Ovary (tissue), 9 donors: ENCODE data around the gene OPCML. TPM values are rescaled to one million over a fixed set of nuclear protein-coding genes. Genes with fewer than 3 reads are reported as not detected.

ENCODE experiments used
- DNase-seq, 5 donors: peaks; one replicate each; pipeline ENCODE4 v3.0.0-alpha.2; 2019 to 2020
- H3K27ac ChIP-seq, 2 donors: fragments of 200-600 bp; one replicate each; pipeline versions ENCODE4 v1.5.1 to v1.8.0; 2019 to 2022
- H3K27me3 ChIP-seq: fragments of 200-600 bp; one replicate; pipeline ENCODE4 v1.8.0; 2022
- H3K36me3 ChIP-seq: fragments of 200-600 bp; sonication (generic); one replicate; pipeline ENCODE4 v1.5.1; 2019
- H3K4me1 ChIP-seq: one replicate; pipeline ENCODE4 v1.8.1; 2013; ENCODE audit warnings: mild to moderate bottlenecking, moderate library complexity; ENCODE audit not compliant: insufficient read depth
- H3K4me3 ChIP-seq: fragments of 200-600 bp; sonication (generic); one replicate; pipeline ENCODE4 v1.5.1; 2017
- H3K9me3 ChIP-seq, 2 donors: fragments of 200-600 bp in 1 of 2; sonication (generic) in 1 of 2; one replicate each; pipeline versions ENCODE4 v1.5.1 to v1.8.1; 2013 to 2019; ENCODE audit warnings: mild to moderate bottlenecking in 1 of 2, moderate library complexity in 1 of 2
- EP300 ChIP-seq: sonication (generic); formaldehyde crosslinking; IDR thresholded peaks from one replicate; pipeline ENCODE4 v1.6.1; 2017; ENCODE audit warnings: antibody characterized with exemption
- POLR2A ChIP-seq: fragments of 450-650 bp; IDR thresholded peaks from one replicate; pipeline ENCODE4 v1.6.1; 2017; ENCODE audit warnings: antibody characterized with exemption, mild to moderate bottlenecking, moderate library complexity
- WGBS, 3 donors: extraction: QIAGEN DNeasy Blood & Tissue Kit in 1 of 3; methylation state at CpG; one replicate each; pipeline versions ENCODE4 v1.1.5 to v1.1.7; 2013 to 2017; 5-methylcytosine and 5-hydroxymethylcytosine counted together
- intact Hi-C, 4 donors: fragments of 100-400 bp; cut with DNase I; formaldehyde crosslinking; loops; one replicate each; pipeline versions ENCODE4 v1.11.0 to v1.15.1; 2022 to 2023
- polyA plus RNA-seq, 2 donors: library from polyadenylated mRNA; stranded (reverse); fragments of 200-250 nt in 1 of 2; fragments of 350-450 nt in 1 of 2; fragmentation: Illumina TruSeq in 1 of 2; extraction: RNeasy Lipid Tissue Mini Kit (QIAGEN cat#74804) in 1 of 2; gene quantifications; one replicate each; pipeline ENCODE4 v1.2.3, GENCODE V29; 2013 to 2014
- total RNA-seq, 7 donors: library from RNA; depleted of rRNA in 2 of 7; stranded (reverse); fragments of >200 nt in 2 of 7; fragmentation: NEBNext Ultra II Directional in 3 of 7; extraction: Animal tissue kit (Norgen Biotek cat#: 25700) in 3 of 7; gene quantifications; one replicate each; pipeline versions ENCODE4 v1.1.0 to v1.2.4, GENCODE V29; 2016 to 2023
- TF ChIP-seq, protein P1 (sequence below), 3 donors: fragments of 450-650 bp in 2 of 3; fragments of 200-600 bp in 1 of 3; IDR thresholded peaks; one replicate each; pipeline versions ENCODE4 v1.5.1 to v1.8.0; 2016 to 2022; ENCODE audit warnings: antibody characterized with exemption in 3 of 3, mild to moderate bottlenecking in 1 of 3
- donor health status: DM: no; HTN: no; CAD: no; lungs with moderate emphysema.
- donor health status: DM: no; HTN: no; CAD: no.
- donor health status: Bipolar disorder and iron deficiency.
- donor health status: DM: yes; HTN: yes; CAD: no.
- donor health status: DM: no; HTN: no; CAD: no.
- donor health status: DM: yes; HTN: yes; CAD: no.

Gene OPCML
- total and polyA plus RNA-seq, 9 donors: under 0.01 to 2.8 (median 0.32) TPM; not detected in 2

GRCh38 chr11:133240908-133241655, 291.2 kb downstream of the OPCML start:
- peaks cover 0 to 3% of the 10 kb centered on the region in 2 donors for H3K9me3 ChIP-seq
- WGBS, 3 donors: 70 to 80% (median 77%) methylated on average over 10 of the region's 10 CpGs
- H3K27ac ChIP-seq: no peak overlapping the region
- no peaks in the 10 kb centered on the region for H3K27me3 ChIP-seq
- no peak for DNase-seq
- no peaks in the 10 kb centered on the region for H3K4me1 ChIP-seq
- H3K4me3 ChIP-seq: no peak overlapping the region
- TF ChIP-seq EP300: no peak
- TF ChIP-seq POLR2A: no peak
- TF ChIP-seq, protein P1, sequence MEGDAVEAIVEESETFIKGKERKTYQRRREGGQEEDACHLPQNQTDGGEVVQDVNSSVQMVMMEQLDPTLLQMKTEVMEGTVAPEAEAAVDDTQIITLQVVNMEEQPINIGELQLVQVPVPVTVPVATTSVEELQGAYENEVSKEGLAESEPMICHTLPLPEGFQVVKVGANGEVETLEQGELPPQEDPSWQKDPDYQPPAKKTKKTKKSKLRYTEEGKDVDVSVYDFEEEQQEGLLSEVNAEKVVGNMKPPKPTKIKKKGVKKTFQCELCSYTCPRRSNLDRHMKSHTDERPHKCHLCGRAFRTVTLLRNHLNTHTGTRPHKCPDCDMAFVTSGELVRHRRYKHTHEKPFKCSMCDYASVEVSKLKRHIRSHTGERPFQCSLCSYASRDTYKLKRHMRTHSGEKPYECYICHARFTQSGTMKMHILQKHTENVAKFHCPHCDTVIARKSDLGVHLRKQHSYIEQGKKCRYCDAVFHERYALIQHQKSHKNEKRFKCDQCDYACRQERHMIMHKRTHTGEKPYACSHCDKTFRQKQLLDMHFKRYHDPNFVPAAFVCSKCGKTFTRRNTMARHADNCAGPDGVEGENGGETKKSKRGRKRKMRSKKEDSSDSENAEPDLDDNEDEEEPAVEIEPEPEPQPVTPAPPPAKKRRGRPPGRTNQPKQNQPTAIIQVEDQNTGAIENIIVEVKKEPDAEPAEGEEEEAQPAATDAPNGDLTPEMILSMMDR (IDR thresholded peaks at IDR 0.05): no peak
- intact Hi-C loops: no loop called here
- H3K36me3 ChIP-seq: no peaks in the 10 kb centered on the region

DNA sequence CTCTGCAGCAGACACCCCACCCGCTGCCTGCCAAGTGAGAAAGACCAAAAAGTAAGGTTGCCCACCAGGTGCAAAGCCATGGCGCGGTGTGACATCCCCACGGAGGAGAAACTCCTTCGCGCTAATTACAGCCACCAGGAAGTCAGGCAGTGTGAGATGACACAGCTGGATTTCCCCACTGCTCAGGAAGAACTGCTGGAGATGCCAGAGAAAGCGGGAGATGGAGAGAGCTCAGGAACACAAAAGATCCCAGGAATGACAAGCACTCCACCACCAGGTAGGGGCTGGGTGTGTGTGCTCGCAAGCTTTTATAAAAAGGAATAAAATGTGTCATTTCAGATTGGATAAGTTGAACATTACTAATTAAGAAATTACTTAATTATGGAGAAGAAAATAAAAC, 292.7 kb downstream of the OPCML start:
- intact Hi-C loops: no loop called here
- no peaks in the 10 kb centered on the region for H3K27me3 ChIP-seq
- no peak overlapping the region for H3K4me3 ChIP-seq
- 64 to 67% (median 66%) methylated on average over 8 of the region's 8 CpGs for WGBS, 3 donors
- H3K27ac ChIP-seq: no peak overlapping the region
- no peak for DNase-seq
- H3K9me3 ChIP-seq: peaks cover 0 to 3% of the 10 kb centered on the region in 2 donors
- no peaks in the 10 kb centered on the region for H3K36me3 ChIP-seq
- no peaks in the 10 kb centered on the region for H3K4me1 ChIP-seq
- TF ChIP-seq, protein P1 (IDR thresholded peaks at IDR 0.05): no peak
- no peak for TF ChIP-seq EP300
- TF ChIP-seq POLR2A: no peak

GRCh38 chr11:133238495-133238894, 293.8 kb downstream of the OPCML start:
- no peak overlapping the region for H3K27ac ChIP-seq
- no peaks in the 10 kb centered on the region for H3K27me3 ChIP-seq
- H3K4me3 ChIP-seq: no peak overlapping the region
- DNase-seq: no peak
- no peaks in the 10 kb centered on the region for H3K36me3 ChIP-seq
- H3K9me3 ChIP-seq: peaks cover 0 to 3% of the 10 kb centered on the region in 2 donors
- H3K4me1 ChIP-seq: no peaks in the 10 kb centered on the region
- no peak for TF ChIP-seq EP300
- no peak for TF ChIP-seq POLR2A
- TF ChIP-seq, protein P1 (IDR thresholded peaks at IDR 0.05): no peak
- WGBS, 3 donors: 58 to 60% (median 60%) methylated on average over 10 of the region's 10 CpGs
- intact Hi-C loops: no loop called here

DNA sequence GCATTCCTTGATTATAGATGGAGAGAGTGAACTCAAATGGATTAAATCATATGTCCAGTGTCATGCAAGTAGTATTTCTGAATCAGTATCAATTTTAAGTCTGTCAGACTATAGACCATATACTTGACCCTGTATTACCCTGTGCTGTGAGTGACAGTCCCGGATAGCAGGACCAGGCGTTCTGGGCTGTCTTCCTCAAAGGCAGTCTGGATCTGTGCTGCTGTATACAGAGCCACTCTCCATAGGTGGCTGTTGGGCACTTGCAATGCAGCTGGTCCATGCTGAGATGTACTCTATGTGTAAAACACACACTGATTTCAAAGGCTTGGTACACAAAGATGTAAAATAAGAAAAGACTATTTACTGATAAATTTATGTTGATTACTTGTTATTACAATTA, 294.3 kb downstream of the OPCML start:
- no peak for DNase-seq
- Histone ChIP-seq H3K9me3 (peaks cover 0 to 3% of the 10 kb centered on the region in 2 donors), H3K27ac (no peak overlapping the region), H3K4me1 (no peaks in the 10 kb centered on the region), H3K4me3 (no peak overlapping the region), H3K27me3 (no peaks in the 10 kb centered on the region), H3K36me3 (no peaks in the 10 kb centered on the region)
- no peak for TF ChIP-seq EP300
- 72 to 86% (median 86%) methylated on average over 2 of the region's 2 CpGs for WGBS, 3 donors
- intact Hi-C loops: no loop called here

- Histone ChIP-seq H3K4me3 (no peak overlapping the region), H3K27me3 (no peaks in the 10 kb centered on the region), H3K27ac (no peak overlapping the region), H3K36me3 (no peaks in the 10 kb centered on the region), H3K9me3 (no peaks in the 10 kb centered on the region), H3K4me1 (no peaks in the 10 kb centered on the region)
- 42 to 47% (median 42%) methylated on average over 3 of the region's 3 CpGs for WGBS, 3 donors
- DNase-seq: no peak
- TF ChIP-seq POLR2A: no peak
- no peak for TF ChIP-seq EP300
- TF ChIP-seq, protein P1 (IDR thresholded peaks at IDR 0.05): no peak
- intact Hi-C loops: no loop called here
Observed at GRCh38 chr11:133235381-133235780, 296.9 kb downstream of the OPCML start.
